NCI-H345 treated with DMSO at 0.1 percent for 48 hours (cell line): ENCODE data around the gene SLC47A2.
"Not testable (repeated sequence)": the region's sequence is repeated elsewhere in the genome, so short reads cannot be mapped to it uniquely, and the experiment has no call there.

ENCODE experiments used
- DNase-seq: peaks from one replicate; lab custom pipeline; 2025; ENCODE audit not compliant: unreplicated experiment; lab: John Stamatoyannopoulos, UW

SLC47A2 gene

GRCh38 chr17:19708431-19709175 lies 7.8 kb downstream of the SLC47A2 start:
- DNase-seq = no peak

- DNase-seq = no peak
Observed at GRCh38 chr17:19707728-19708221, 8.6 kb downstream of the SLC47A2 start.

- peak; percentile 66 for DNase-seq
Observed at GRCh38 chr17:19706791-19707727, 9.3 kb downstream of the SLC47A2 start.

GRCh38 chr17:19705771-19706770 lies 10.3 kb downstream of the SLC47A2 start:
- DNase-seq = peak; percentile 16

- DNase-seq = no peak
Observed at GRCh38 chr17:19705201-19705600, 11.2 kb downstream of the SLC47A2 start.

- no peak for DNase-seq
Observed at GRCh38 chr17:19703828-19704613, 12.4 kb downstream of the SLC47A2 start.

GRCh38 chr17:19703106-19703827 lies 13.1 kb downstream of the SLC47A2 start:
- no peak for DNase-seq

- DNase-seq = no peak
Observed at GRCh38 chr17:19702217-19702641, 14.2 kb downstream of the SLC47A2 start.

GRCh38 chr17:19686400-19687090 lies 29.8 kb downstream of the SLC47A2 start:
- no peak for DNase-seq

- DNase-seq = not testable (repeated sequence)
Observed at GRCh38 chr17:19684909-19685580, 31.3 kb downstream of the SLC47A2 start.

- DNase-seq = no peak
Observed at GRCh38 chr17:19683117-19683516, 33.3 kb downstream of the SLC47A2 start.

- DNase-seq = no peak
Observed at GRCh38 chr17:19678581-19679453, 37.6 kb downstream of the SLC47A2 start.

GRCh38 chr17:19677736-19678379 lies 38.5 kb downstream of the SLC47A2 start:
- no peak for DNase-seq

GRCh38 chr17:19676896-19677295 lies 39.5 kb downstream of the SLC47A2 start:
- no peak for DNase-seq

GRCh38 chr17:19673623-19674022 lies 42.8 kb downstream of the SLC47A2 start:
- DNase-seq = no peak

GRCh38 chr17:19672009-19672750 lies 44.2 kb downstream of the SLC47A2 start:
- DNase-seq = no peak
